Activated CD8-positive, alpha-beta memory T cell treated with anti-CD3 and anti-CD28 coated beads, Interleukin-2, amount 50 U/mL, for 24 hours (primary cell): ENCODE results near the gene CHST4.
"Not testable (repeated sequence)": the region's sequence is repeated elsewhere in the genome, so short reads cannot be mapped to it uniquely, and the experiment has no call there.

Experiments used
- DNase-seq: peaks from one replicate; pipeline ENCODE4 v3.0.0-alpha.2; 2020; ENCODE audit errors: extremely low read depth

Gene CHST4

GRCh38 chr16:71526111-71526631, at the start of gene CHST4:
TSS of gene CHST4 (plus strand) at chr16:71526426. CDS start at chr16:71536678, 10,252 bp downstream.
- no peak for DNase-seq

GRCh38 chr16:71476457-71477124, 49.6 kb upstream of the CHST4 start:
- DNase-seq = no peak

- no peak for DNase-seq
Measured at GRCh38 chr16:71479420-71479819, 46.8 kb upstream of the CHST4 start.

GRCh38 chr16:71480956-71481355, 45.3 kb upstream of the CHST4 start:
- no peak for DNase-seq

- no peak for DNase-seq
Measured at GRCh38 chr16:71482569-71482968, 43.7 kb upstream of the CHST4 start.

GRCh38 chr16:71484006-71484893, 42.0 kb upstream of the CHST4 start:
- DNase-seq = peak; percentile 52

GRCh38 chr16:71489122-71489521, 37.1 kb upstream of the CHST4 start, which contains the start of gene ZNF19:
TSS of gene ZNF19 (minus strand) at chr16:71489324. CDS start at chr16:71482114, 7,210 bp downstream.
- no peak for DNase-seq

- DNase-seq = no peak
Measured at GRCh38 chr16:71490361-71490760, 35.9 kb upstream of the CHST4 start.

- no peak for DNase-seq
Measured at GRCh38 chr16:71491054-71491453, 35.2 kb upstream of the CHST4 start.

- no peak for DNase-seq
Measured at GRCh38 chr16:71492786-71493185, 33.4 kb upstream of the CHST4 start.

- no peak for DNase-seq
Measured at GRCh38 chr16:71493213-71493612, 33.0 kb upstream of the CHST4 start.

GRCh38 chr16:71498031-71498430, 28.2 kb upstream of the CHST4 start:
- no peak for DNase-seq

GRCh38 chr16:71499775-71500364, 26.4 kb upstream of the CHST4 start:
- DNase-seq = no peak

- DNase-seq = no peak
Measured at GRCh38 chr16:71500964-71501363, 25.3 kb upstream of the CHST4 start.

- DNase-seq = no peak
Measured at GRCh38 chr16:71501547-71501946, 24.7 kb upstream of the CHST4 start.

- DNase-seq = not testable (repeated sequence)
Measured at GRCh38 chr16:71504051-71504450, 22.2 kb upstream of the CHST4 start.

- no peak for DNase-seq
Measured at GRCh38 chr16:71504901-71505300, 21.3 kb upstream of the CHST4 start.

- DNase-seq = no peak
Measured at GRCh38 chr16:71507061-71507460, 19.2 kb upstream of the CHST4 start.

- DNase-seq = no peak
Measured at GRCh38 chr16:71513302-71513701, 12.9 kb upstream of the CHST4 start.

- DNase-seq = no peak
Measured at GRCh38 chr16:71514476-71514875, 11.8 kb upstream of the CHST4 start.

GRCh38 chr16:71515026-71515425, 11.2 kb upstream of the CHST4 start:
- no peak for DNase-seq

GRCh38 chr16:71520550-71520949, 5.7 kb upstream of the CHST4 start:
- DNase-seq = no peak
